ENCODE measurements around the gene PSMD9. TPM values are rescaled to one million over a fixed set of nuclear protein-coding genes. Genes with fewer than 3 reads are reported as not detected.
"Not testable (repeated sequence)": the region's sequence is repeated elsewhere in the genome, so short reads cannot be mapped to it uniquely, and the experiment has no call there.

PSMD9 gene
- total RNA-seq, 4 donors from 2014 or later: 44.7 to 102 (median 68.4) TPM

- H3K9me3 ChIP-seq: no peaks in the 10 kb centered on the region
- TF ChIP-seq POLR2AphosphoS5 (IDR thresholded peaks at IDR 0.05) (no peak), POLR2A (IDR thresholded peaks at IDR 0.05) (no peak), CTCF (IDR thresholded peaks at IDR 0.05) (no peak), EP300 (IDR thresholded peaks at IDR 0.05) (no peak)
- no peaks in the 10 kb centered on the region for H3K4me1 ChIP-seq
- no peaks in the 10 kb centered on the region for H3K36me3 ChIP-seq
- DNase-seq (ENCODE audit: low spot score in 2 of 2): no peak
- H3K27me3 ChIP-seq: no peaks in the 10 kb centered on the region
- H3K4me3 ChIP-seq: no peak overlapping the region
- no peak overlapping the region for H3K27ac ChIP-seq
- WGBS: 100% methylated on average over 1 of the region's 3 CpGs
Measured at GRCh38 chr12:121871467-121871866, 17.1 kb upstream of the PSMD9 start.

GRCh38 chr12:121872546-121873215 is 15.9 kb upstream of the PSMD9 start:
- Histone ChIP-seq H3K4me3 (no peak overlapping the region), H3K27me3 (no peaks in the 10 kb centered on the region), H3K9me3 (no peaks in the 10 kb centered on the region), H3K36me3 (no peaks in the 10 kb centered on the region), H3K27ac (no peak overlapping the region), H3K4me1 (no peaks in the 10 kb centered on the region)
- TF ChIP-seq CTCF (IDR thresholded peaks at IDR 0.05) (no peak), POLR2A (IDR thresholded peaks at IDR 0.05) (no peak), EP300 (IDR thresholded peaks at IDR 0.05) (no peak), POLR2AphosphoS5 (IDR thresholded peaks at IDR 0.05) (no peak)
- 42% methylated on average over 5 of the region's 5 CpGs for WGBS
- no peak for DNase-seq (ENCODE audit: low spot score in 2 of 2)

GRCh38 chr12:121873216-121873569 is 15.4 kb upstream of the PSMD9 start:
- Histone ChIP-seq H3K4me1 (no peaks in the 10 kb centered on the region), H3K27me3 (no peaks in the 10 kb centered on the region), H3K27ac (no peak overlapping the region), H3K9me3 (no peaks in the 10 kb centered on the region), H3K36me3 (no peaks in the 10 kb centered on the region), H3K4me3 (no peak overlapping the region)
- WGBS: 95% methylated on average over 5 of the region's 6 CpGs
- no peak for TF ChIP-seq EP300 (IDR thresholded peaks at IDR 0.05)
- no peak for TF ChIP-seq POLR2AphosphoS5 (IDR thresholded peaks at IDR 0.05)
- no peak for TF ChIP-seq POLR2A (IDR thresholded peaks at IDR 0.05)
- no peak for TF ChIP-seq CTCF (IDR thresholded peaks at IDR 0.05)
- DNase-seq (ENCODE audit: low spot score in 2 of 2): no peak

GRCh38 chr12:121874071-121874470 is 14.5 kb upstream of the PSMD9 start:
- Histone ChIP-seq H3K9me3 (no peaks in the 10 kb centered on the region), H3K4me3 (no peak overlapping the region), H3K36me3 (no peaks in the 10 kb centered on the region), H3K27me3 (no peaks in the 10 kb centered on the region), H3K4me1 (no peaks in the 10 kb centered on the region), H3K27ac (no peak overlapping the region)
- WGBS: 85% methylated on average over 6 of the region's 6 CpGs
- TF ChIP-seq EP300 (IDR thresholded peaks at IDR 0.05) (no peak), POLR2A (IDR thresholded peaks at IDR 0.05) (no peak), CTCF (IDR thresholded peaks at IDR 0.05) (no peak)
- DNase-seq (ENCODE audit: low spot score in 2 of 2): no peak

GRCh38 chr12:121875582-121875981 is 13.0 kb upstream of the PSMD9 start:
- no peaks in the 10 kb centered on the region for H3K4me1 ChIP-seq
- H3K27ac ChIP-seq: no peak overlapping the region

GRCh38 chr12:121876080-121876447 is 12.5 kb upstream of the PSMD9 start:
- not testable (repeated sequence) for H3K9me3 ChIP-seq; H3K4me3 ChIP-seq; H3K27ac ChIP-seq; H3K4me1 ChIP-seq; DNase-seq (ENCODE audit: low spot score in 2 of 2); H3K27me3 ChIP-seq; H3K36me3 ChIP-seq
- 94% methylated on average over 8 of the region's 8 CpGs for WGBS

More at GRCh38 chr12:121875582-121875981, 13.0 kb upstream of the PSMD9 start:
- DNase-seq (ENCODE audit: low spot score in 2 of 2): no peak
- Histone ChIP-seq H3K4me3 (no peak overlapping the region), H3K36me3 (no peaks in the 10 kb centered on the region), H3K27me3 (no peaks in the 10 kb centered on the region), H3K9me3 (no peaks in the 10 kb centered on the region)
- WGBS: 94% methylated on average over 6 of the region's 6 CpGs
- no peak for TF ChIP-seq POLR2AphosphoS5 (IDR thresholded peaks at IDR 0.05)
- TF ChIP-seq POLR2A (IDR thresholded peaks at IDR 0.05): no peak
- no peak for TF ChIP-seq CTCF (IDR thresholded peaks at IDR 0.05)
- no peak for TF ChIP-seq EP300 (IDR thresholded peaks at IDR 0.05)
